ENCODE results near the gene TCF7L1. TPM values are rescaled to one million over a fixed set of nuclear protein-coding genes. Genes with fewer than 3 reads are reported as not detected.

The TCF7L1 gene
- total and polyA plus RNA-seq, 9 of the 15 experiments (the other 6 are each of a cell fraction or from before 2014, with no cell fraction given), result 0.03 to 0.11 (median 0.07) TPM; not detected in 5

DNA sequence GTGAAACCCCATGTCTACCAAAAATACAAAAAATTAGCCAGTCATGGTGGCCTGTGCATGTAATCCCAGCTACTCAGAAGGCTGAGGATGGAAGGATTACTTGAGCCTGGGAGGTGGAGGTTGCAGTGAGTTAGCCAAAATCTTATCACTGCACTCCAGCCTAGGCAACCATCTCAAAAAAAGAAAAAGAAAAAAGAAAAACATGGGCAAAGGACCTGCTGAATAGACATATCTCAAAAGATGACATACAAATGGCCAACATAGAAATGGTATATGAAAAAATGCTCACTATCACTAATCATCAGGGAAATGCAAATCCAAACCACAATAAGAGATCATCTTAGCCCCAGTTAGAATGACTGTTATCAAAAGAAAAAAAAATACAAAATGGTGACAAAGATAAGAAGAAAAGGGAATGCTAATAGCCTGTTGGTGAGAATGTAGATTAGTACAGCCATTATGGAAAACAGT lies 196.0 kb downstream of the TCF7L1 start (continued):
- TF ChIP-seq, protein P1, sequence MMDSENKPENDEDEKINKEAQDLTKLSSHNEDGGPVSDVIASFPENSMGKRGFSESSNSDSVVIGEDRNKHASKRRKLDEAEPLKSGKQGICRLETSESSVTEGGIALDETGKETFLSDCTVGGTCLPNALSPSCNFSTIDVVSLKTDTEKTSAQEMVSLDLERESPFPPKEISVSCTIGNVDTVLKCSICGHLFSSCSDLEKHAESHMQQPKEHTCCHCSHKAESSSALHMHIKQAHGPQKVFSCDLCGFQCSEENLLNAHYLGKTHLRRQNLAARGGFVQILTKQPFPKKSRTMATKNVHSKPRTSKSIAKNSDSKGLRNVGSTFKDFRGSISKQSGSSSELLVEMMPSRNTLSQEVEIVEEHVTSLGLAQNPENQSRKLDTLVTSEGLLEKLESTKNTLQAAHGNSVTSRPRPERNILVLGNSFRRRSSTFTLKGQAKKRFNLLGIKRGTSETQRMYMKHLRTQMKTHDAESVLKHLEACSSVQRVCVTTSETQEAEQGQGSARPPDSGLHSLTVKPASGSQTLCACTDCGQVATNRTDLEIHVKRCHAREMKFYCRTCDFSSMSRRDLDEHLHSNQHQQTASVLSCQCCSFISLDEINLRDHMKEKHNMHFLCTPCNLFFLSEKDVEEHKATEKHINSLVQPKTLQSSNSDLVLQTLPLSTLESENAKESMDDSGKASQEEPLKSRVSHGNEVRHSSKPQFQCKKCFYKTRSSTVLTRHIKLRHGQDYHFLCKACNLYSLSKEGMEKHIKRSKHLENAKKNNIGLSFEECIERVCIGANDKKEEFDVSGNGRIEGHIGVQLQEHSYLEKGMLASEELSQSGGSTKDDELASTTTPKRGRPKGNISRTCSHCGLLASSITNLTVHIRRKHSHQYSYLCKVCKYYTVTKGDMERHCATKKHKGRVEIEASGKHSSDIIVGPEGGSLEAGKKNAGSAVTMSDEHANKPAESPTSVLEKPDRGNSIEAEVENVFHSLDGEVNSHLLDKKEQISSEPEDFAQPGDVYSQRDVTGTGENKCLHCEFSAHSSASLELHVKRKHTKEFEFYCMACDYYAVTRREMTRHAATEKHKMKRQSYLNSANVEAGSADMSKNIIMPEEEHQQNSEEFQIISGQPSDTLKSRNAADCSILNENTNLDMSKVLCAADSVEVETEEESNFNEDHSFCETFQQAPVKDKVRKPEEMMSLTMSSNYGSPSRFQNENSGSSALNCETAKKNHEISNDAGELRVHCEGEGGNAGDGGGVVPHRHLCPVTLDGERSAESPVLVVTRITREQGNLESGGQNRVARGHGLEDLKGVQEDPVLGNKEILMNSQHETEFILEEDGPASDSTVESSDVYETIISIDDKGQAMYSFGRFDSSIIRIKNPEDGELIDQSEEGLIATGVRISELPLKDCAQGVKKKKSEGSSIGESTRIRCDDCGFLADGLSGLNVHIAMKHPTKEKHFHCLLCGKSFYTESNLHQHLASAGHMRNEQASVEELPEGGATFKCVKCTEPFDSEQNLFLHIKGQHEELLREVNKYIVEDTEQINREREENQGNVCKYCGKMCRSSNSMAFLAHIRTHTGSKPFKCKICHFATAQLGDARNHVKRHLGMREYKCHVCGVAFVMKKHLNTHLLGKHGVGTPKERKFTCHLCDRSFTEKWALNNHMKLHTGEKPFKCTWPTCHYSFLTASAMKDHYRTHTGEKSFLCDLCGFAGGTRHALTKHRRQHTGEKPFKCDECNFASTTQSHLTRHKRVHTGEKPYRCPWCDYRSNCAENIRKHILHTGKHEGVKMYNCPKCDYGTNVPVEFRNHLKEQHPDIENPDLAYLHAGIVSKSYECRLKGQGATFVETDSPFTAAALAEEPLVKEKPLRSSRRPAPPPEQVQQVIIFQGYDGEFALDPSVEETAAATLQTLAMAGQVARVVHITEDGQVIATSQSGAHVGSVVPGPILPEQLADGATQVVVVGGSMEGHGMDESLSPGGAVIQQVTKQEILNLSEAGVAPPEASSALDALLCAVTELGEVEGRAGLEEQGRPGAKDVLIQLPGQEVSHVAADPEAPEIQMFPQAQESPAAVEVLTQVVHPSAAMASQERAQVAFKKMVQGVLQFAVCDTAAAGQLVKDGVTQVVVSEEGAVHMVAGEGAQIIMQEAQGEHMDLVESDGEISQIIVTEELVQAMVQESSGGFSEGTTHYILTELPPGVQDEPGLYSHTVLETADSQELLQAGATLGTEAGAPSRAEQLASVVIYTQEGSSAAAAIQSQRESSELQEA (IDR thresholded peaks at IDR 0.05; ENCODE audit: low read depth), result 0 out of 2 replicates have a peak, but pooled peaks have one; percentile 13
- TF ChIP-seq GABPA (tag; conservative IDR thresholded peaks at IDR 0.05; ENCODE audit: low read depth) (no peak), SREBF1 (IDR thresholded peaks at IDR 0.05; ENCODE audit: borderline replicate concordance, low read depth, low read length) (no peak), RUNX1 (IDR thresholded peaks at IDR 0.05; ENCODE audit: low read depth) (no peak), DPF2 (IDR thresholded peaks at IDR 0.05) (peak; percentile 98), XRCC3 (IDR thresholded peaks at IDR 0.05) (no peak), KLF10 (CRISPR knock-in tag; IDR thresholded peaks at IDR 0.05) (no peak), FOSL1 (tag; conservative IDR thresholded peaks at IDR 0.05) (peak; percentile 28; the same call in 1 of the 2 replicates), ZNF764 (CRISPR knock-in tag; IDR thresholded peaks at IDR 0.05; ENCODE audit: low read depth) (no peak), ZNF699 (CRISPR knock-in tag; IDR thresholded peaks at IDR 0.05; ENCODE audit: insufficient replicate concordance) (no peak), ZBTB7A (IDR thresholded peaks at IDR 0.05; ENCODE audit: borderline replicate concordance, control insufficient read depth, low read depth, low read length) (no peak), TBL1XR1 (IDR thresholded peaks at IDR 0.05; ENCODE audit: low read length in 2 of 2) (no peak), CTBP1 (IDR thresholded peaks at IDR 0.05; ENCODE audit: borderline replicate concordance) (peak; percentile 91)
- TF ChIP-seq, protein P2, sequence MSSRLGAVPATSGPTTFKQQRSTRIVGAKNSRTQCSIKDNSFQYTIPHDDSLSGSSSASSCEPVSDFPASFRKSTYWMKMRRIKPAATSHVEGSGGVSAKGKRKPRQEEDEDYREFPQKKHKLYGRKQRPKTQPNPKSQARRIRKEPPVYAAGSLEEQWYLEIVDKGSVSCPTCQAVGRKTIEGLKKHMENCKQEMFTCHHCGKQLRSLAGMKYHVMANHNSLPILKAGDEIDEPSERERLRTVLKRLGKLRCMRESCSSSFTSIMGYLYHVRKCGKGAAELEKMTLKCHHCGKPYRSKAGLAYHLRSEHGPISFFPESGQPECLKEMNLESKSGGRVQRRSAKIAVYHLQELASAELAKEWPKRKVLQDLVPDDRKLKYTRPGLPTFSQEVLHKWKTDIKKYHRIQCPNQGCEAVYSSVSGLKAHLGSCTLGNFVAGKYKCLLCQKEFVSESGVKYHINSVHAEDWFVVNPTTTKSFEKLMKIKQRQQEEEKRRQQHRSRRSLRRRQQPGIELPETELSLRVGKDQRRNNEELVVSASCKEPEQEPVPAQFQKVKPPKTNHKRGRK (tag; IDR thresholded peaks at IDR 0.05), result no peak
- TF ChIP-seq, protein P3, sequence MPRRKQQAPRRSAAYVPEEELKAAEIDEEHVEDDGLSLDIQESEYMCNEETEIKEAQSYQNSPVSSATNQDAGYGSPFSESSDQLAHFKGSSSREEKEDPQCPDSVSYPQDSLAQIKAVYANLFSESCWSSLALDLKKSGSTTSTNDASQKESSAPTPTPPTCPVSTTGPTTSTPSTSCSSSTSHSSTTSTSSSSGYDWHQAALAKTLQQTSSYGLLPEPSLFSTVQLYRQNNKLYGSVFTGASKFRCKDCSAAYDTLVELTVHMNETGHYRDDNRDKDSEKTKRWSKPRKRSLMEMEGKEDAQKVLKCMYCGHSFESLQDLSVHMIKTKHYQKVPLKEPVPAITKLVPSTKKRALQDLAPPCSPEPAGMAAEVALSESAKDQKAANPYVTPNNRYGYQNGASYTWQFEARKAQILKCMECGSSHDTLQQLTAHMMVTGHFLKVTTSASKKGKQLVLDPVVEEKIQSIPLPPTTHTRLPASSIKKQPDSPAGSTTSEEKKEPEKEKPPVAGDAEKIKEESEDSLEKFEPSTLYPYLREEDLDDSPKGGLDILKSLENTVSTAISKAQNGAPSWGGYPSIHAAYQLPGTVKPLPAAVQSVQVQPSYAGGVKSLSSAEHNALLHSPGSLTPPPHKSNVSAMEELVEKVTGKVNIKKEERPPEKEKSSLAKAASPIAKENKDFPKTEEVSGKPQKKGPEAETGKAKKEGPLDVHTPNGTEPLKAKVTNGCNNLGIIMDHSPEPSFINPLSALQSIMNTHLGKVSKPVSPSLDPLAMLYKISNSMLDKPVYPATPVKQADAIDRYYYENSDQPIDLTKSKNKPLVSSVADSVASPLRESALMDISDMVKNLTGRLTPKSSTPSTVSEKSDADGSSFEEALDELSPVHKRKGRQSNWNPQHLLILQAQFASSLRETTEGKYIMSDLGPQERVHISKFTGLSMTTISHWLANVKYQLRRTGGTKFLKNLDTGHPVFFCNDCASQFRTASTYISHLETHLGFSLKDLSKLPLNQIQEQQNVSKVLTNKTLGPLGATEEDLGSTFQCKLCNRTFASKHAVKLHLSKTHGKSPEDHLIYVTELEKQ (CRISPR knock-in tag; IDR thresholded peaks at IDR 0.05), result no peak

Data from K562 (cell line).